HFFc6 (cell line): Measurements from ENCODE around the gene PPARG. TPM values are rescaled to one million over a fixed set of nuclear protein-coding genes. Genes with fewer than 3 reads are reported as not detected.

Source experiments
- DNase-seq: peaks from one replicate; pipeline ENCODE4 v3.0.0-alpha.2; 2018
- H3K27ac Mint-ChIP-seq: 2 replicates; pipeline ENCODE4 v1.8.0; 2020; ENCODE audit warnings: mild to moderate bottlenecking, mixed read lengths
- H3K27me3 Mint-ChIP-seq: 2 replicates; pipeline ENCODE4 v1.8.0; 2021; ENCODE audit warnings: mild to moderate bottlenecking, moderate library complexity, mixed read lengths; ENCODE audit not compliant: insufficient read depth
- H3K36me3 Mint-ChIP-seq: 2 replicates; pipeline ENCODE4 v1.8.0; 2021; ENCODE audit warnings: low read depth, mixed read lengths
- H3K4me1 Mint-ChIP-seq: 2 replicates; pipeline ENCODE4 v1.8.0; 2020; ENCODE audit warnings: low read depth, mixed read lengths
- H3K4me3 Mint-ChIP-seq: 2 replicates; pipeline ENCODE4 v1.8.0; 2020; ENCODE audit warnings: mild to moderate bottlenecking, moderate library complexity, mixed read lengths
- H3K9me3 Mint-ChIP-seq: 2 replicates; pipeline ENCODE4 v1.8.0; 2020; ENCODE audit warnings: mild to moderate bottlenecking, mixed read lengths
- CTCF ChIP-seq: fragments of 200-600 bp; sonication (generic); IDR thresholded peaks from 2 replicates; pipeline ENCODE4 v1.5.0; 2021; ENCODE audit warnings: antibody characterized with exemption, mild to moderate bottlenecking
- total RNA-seq, 6 experiments: library from RNA; stranded (reverse); fragmentation: NEBNext Ultra II Directional; extraction: Animal tissue kit (Norgen Biotek cat#: 25700); gene quantifications; 2 replicates in 1 of 6; 3 replicates in 5 of 6; pipeline ENCODE4 v1.2.3, GENCODE V29; 2021

The PPARG gene
- total RNA-seq, 6 experiments from 2014 or later, result 3.7 to 4.8 (median 4.0) TPM

GRCh38 chr3:12427551-12427950, 138.7 kb downstream of the PPARG start:
- H3K27me3 Mint-ChIP-seq, result peaks cover 5% of the 10 kb centered on the region; the same call in 1 of the 2 replicates
- H3K4me3 Mint-ChIP-seq, result no peak overlapping the region
- DNase-seq, result no peak
- H3K9me3 Mint-ChIP-seq, result no peaks in the 10 kb centered on the region
- no peak overlapping the region for H3K27ac Mint-ChIP-seq
- peaks cover 18% of the 10 kb centered on the region for H3K4me1 Mint-ChIP-seq
- no peak for TF ChIP-seq CTCF
- no peaks in the 10 kb centered on the region for H3K36me3 Mint-ChIP-seq

- H3K27me3 Mint-ChIP-seq, result peaks cover 5% of the 10 kb centered on the region; the same call in 1 of the 2 replicates
- H3K36me3 Mint-ChIP-seq, result no peaks in the 10 kb centered on the region
- no peak for DNase-seq
- no peak overlapping the region for H3K4me3 Mint-ChIP-seq
- H3K4me1 Mint-ChIP-seq, result peaks cover 16% of the 10 kb centered on the region
- H3K9me3 Mint-ChIP-seq, result peaks cover 4% of the 10 kb centered on the region; the same call in 1 of the 2 replicates
- no peak for TF ChIP-seq CTCF
- no peak overlapping the region for H3K27ac Mint-ChIP-seq
These were observed 139.3 kb downstream of the PPARG start for GRCh38 chr3:12428126-12428525.

- Mint-ChIP-seq H3K27ac (no peak overlapping the region), H3K4me3 (no peak overlapping the region), H3K36me3 (no peaks in the 10 kb centered on the region), H3K27me3 (peaks cover 2% of the 10 kb centered on the region; the same call in 1 of the 2 replicates), H3K4me1 (no peaks in the 10 kb centered on the region), H3K9me3 (peaks cover 9% of the 10 kb centered on the region; the same call in 1 of the 2 replicates)
- TF ChIP-seq CTCF, result no peak
- DNase-seq, result no peak
These were observed 141.2 kb downstream of the PPARG start for GRCh38 chr3:12430086-12430485.

GRCh38 chr3:12433823-12434222, 145.0 kb downstream of the PPARG start:
- Mint-ChIP-seq H3K4me1 (peaks cover 21% of the 10 kb centered on the region), H3K9me3 (peaks cover 9% of the 10 kb centered on the region; the same call in 1 of the 2 replicates), H3K27ac (no peak overlapping the region), H3K27me3 (peaks cover 2% of the 10 kb centered on the region), H3K36me3 (no peaks in the 10 kb centered on the region), H3K4me3 (no peak overlapping the region)
- DNase-seq, result no peak
- no peak for TF ChIP-seq CTCF

- peaks cover 9% of the 10 kb centered on the region; the same call in 1 of the 2 replicates for H3K9me3 Mint-ChIP-seq
- H3K4me3 Mint-ChIP-seq, result peak overlapping the region; percentile 54
- H3K27ac Mint-ChIP-seq, result no peak overlapping the region
- H3K36me3 Mint-ChIP-seq, result no peaks in the 10 kb centered on the region
- peaks cover 21% of the 10 kb centered on the region for H3K4me1 Mint-ChIP-seq
- H3K27me3 Mint-ChIP-seq, result peaks cover 4% of the 10 kb centered on the region
- no peak for TF ChIP-seq CTCF
- DNase-seq, result peak; percentile 43
These were observed 147.8 kb downstream of the PPARG start for GRCh38 chr3:12436514-12437220.
